ENCODE measurements around the gene ZBTB8B.

DNA sequence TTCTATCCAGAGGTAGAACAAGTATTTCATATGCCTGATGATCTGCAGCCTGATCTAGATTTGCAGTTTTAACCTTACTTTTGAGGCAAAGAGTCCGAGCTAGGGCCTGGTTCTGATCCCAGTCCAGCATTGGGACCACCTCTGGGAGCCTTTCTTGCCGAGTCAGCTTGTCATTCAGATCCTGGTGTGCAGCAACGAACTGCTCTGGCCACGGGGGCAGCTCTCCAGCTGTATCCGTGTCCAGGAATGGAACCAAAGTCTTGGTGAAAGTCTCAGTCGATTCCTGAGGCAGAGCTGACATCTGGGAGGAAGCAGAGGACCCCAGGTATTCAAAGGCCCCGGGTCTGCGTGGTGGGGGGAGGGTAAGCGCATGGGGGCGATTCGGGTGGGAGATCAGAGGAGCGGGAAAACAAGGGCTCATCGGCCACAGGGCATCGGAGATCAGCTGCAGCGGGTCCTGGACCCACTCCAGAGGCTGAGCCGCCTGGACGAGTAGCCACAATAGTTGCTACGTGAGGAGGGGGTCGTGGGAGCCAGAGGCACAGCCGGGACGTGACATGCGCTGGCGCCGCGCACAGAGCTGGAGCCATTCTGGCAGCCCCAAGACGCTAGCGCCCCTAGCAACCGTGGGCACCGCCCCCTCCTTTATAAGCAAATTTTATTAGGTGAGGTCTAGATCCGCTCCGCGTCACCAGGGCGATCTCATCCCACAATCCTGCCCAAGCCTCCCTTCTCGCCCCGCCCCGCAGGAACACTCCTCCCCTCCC, 38.2 kb upstream of the ZBTB8B start:
- TF ChIP-seq EZH2phosphoT487 (IDR thresholded peaks at IDR 0.05; ENCODE audit: insufficient read depth, low read depth) (no peak), EZH2 (IDR thresholded peaks at IDR 0.05; ENCODE audit: insufficient read depth, poor library complexity, severe bottlenecking) (peak; percentile 45)
